Measurements from ENCODE around the gene KRTAP10-9.
"Not testable (repeated sequence)": the region's sequence is repeated elsewhere in the genome, so short reads cannot be mapped to it uniquely, and the experiment has no call there.

The KRTAP10-9 gene, protein sequence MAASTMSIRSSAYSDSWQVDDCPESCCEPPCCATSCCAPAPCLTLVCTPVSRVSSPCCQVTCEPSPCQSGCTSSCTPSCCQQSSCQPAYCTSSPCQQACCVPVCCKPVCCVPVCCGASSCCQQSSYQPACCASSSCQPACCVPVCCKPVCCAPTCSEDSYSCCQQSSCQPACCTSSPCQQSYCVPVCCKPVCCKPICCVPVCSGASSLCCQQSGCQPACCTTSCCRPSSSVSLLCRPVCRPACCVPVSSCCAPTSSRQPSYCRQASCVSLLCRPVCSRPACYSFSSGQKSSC

DNA sequence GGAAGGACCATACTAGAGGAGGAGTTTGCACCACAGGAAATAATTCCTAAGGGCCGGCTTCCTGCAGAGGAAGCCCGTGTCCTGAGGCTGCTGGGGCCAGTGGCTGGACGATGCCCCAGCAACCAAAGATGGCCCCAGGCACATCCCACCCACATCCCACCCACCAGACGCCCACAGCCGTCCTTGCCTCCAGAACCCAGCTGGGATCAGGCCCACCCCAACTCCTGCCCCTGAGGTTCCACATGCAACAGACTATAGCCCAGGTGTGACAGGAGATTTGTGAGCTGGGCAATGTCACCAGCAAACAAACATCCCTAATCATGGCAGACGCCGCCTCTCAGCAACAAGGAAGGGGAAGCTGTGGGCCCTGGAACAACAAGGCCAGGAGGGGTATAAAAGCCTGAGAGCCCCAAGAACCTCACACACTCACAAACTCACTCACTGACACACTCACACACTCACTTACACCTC lies at the start of gene KRTAP10-9:
TSS of gene KRTAP10-9 (plus strand) at position 421 of the 471 bp plus-strand sequence. CDS start 79 bp downstream, outside the sequence.
- Histone ChIP-seq H2AFZ (ENCODE audit: low read length, unreplicated experiment) (no peak within 1 kb of the TSS), H3K27ac (ENCODE audit: low read depth, low read length) (no peak within 1 kb of the TSS), H3K4me3 (ENCODE audit: low read depth, low read length) (no peak within 1 kb of the TSS), H3K36me3 (ENCODE audit: insufficient read depth, low read length) (no peaks in the 10 kb centered on the region), H3K27me3 (ENCODE audit: insufficient read depth, low read length) (no peaks in the 10 kb centered on the region), H3K4me1 (ENCODE audit: control insufficient read depth, insufficient read depth, low read length, unreplicated experiment) (no peaks in the 10 kb centered on the region), H3K79me2 (ENCODE audit: control insufficient read depth, insufficient read depth, low read length, unreplicated experiment) (no peaks in the 10 kb centered on the region)

DNA sequence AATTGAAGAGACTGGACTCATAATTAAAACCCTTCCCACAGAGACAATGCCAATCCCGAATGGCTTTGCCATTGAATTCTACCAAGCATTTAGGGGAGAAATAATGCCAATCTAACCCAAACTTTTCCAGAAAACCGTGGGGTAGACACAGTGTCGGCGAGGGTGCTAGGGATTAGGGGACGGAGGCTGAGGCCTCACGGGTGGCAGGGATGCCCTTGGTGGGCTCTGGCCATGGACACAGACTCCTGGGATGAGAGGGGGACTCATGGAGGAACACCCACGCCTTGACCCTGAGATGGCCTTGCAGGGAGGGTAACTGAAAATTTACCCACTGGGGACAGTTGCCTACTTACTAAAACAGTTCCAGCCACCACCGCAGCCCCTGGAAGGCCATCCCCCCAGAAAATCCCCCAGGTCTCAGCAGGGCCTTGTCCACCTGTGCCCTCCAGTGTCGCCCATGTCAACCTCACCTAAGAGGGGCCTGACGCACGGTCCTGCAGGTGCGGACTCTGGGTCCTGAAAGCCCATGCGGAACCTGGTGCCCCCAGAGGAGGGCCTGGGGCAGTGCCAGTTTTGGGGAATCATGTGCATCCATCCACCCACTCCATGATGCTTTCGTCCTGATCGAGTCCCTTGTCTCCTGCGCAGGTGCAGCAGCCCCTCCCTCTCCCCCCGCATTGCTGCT lies 48.4 kb upstream of the KRTAP10-9 start:
- no peaks in the 10 kb centered on the region for H3K4me1 ChIP-seq (ENCODE audit: control insufficient read depth, insufficient read depth, low read length, unreplicated experiment)
- no peak overlapping the region for H2AFZ ChIP-seq (ENCODE audit: low read length, unreplicated experiment)
- no peaks in the 10 kb centered on the region for H3K79me2 ChIP-seq (ENCODE audit: control insufficient read depth, insufficient read depth, low read length, unreplicated experiment)
- H3K27ac ChIP-seq (ENCODE audit: low read depth, low read length): no peak overlapping the region
- H3K27me3 ChIP-seq (ENCODE audit: insufficient read depth, low read length): peaks cover 10% of the 10 kb centered on the region; the same call in 1 of the 2 replicates
- H3K4me3 ChIP-seq (ENCODE audit: low read depth, low read length): no peak overlapping the region
- no peaks in the 10 kb centered on the region for H3K36me3 ChIP-seq (ENCODE audit: insufficient read depth, low read length)

DNA sequence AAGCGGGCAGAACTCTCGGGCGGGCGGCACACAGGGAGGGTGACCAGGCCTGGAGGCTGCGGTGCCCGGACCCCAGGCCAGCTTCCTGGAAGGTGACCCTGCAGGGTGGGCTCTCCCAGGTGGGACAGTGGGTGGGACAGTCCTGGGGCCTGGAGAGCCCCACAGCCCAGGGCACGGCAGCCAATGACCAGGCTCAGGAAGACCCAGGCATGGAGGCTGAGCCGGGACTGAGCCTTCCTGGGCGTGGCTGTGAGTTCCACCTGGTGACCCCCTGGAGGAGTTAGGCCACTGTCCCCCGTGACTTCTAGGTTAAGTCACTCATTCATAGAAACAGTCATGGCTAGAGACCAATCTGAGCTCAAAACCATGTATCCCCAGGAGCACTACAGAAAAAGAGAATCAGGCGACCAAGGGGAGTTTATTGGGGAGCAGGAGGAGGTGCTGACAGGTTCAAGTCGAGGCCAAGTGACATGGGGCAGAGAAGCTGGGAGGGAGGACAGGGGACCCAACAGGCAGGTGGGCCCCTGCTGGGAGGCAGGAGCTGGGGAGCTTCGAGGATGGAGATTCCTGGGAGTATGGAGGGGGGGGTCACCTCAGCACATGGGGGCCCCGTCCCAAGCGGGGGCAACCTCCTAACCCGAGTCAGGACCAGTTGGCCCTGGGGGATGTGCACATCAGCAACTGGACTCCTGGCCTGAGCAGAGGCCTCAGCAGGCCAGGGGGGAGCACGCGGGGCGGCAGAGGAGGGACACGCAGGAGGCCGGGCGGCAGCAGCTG lies 47.6 kb upstream of the KRTAP10-9 start:
- Histone ChIP-seq H3K4me3 (ENCODE audit: low read depth, low read length) (no peak overlapping the region), H3K4me1 (ENCODE audit: control insufficient read depth, insufficient read depth, low read length, unreplicated experiment) (no peaks in the 10 kb centered on the region), H3K27ac (ENCODE audit: low read depth, low read length) (no peak overlapping the region), H2AFZ (ENCODE audit: low read length, unreplicated experiment) (no peak overlapping the region), H3K27me3 (ENCODE audit: insufficient read depth, low read length) (peaks cover 10% of the 10 kb centered on the region; the same call in 1 of the 2 replicates), H3K79me2 (ENCODE audit: control insufficient read depth, insufficient read depth, low read length, unreplicated experiment) (no peaks in the 10 kb centered on the region), H3K36me3 (ENCODE audit: insufficient read depth, low read length) (no peaks in the 10 kb centered on the region)

DNA sequence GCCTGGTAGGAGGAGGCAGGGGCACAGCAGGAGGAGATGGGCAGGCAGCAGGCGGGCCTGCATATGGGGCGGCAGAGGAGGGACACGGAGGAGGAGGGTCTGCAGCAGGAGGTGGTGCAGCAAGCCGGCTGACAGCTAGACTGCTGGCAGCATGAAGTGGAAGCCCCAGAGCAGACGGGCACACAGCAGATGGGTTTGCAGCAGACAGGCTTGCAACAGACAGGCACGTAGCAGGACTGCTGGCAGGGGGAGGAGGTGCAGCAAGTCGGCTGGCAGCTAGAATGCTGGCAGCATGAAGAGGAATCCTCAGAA lies 47.1 kb upstream of the KRTAP10-9 start:
- no peaks in the 10 kb centered on the region for H3K36me3 ChIP-seq (ENCODE audit: insufficient read depth, low read length)
- H2AFZ ChIP-seq (ENCODE audit: low read length, unreplicated experiment): no peak overlapping the region
- H3K79me2 ChIP-seq (ENCODE audit: control insufficient read depth, insufficient read depth, low read length, unreplicated experiment): no peaks in the 10 kb centered on the region
- H3K4me1 ChIP-seq (ENCODE audit: control insufficient read depth, insufficient read depth, low read length, unreplicated experiment): no peaks in the 10 kb centered on the region
- peaks cover 10% of the 10 kb centered on the region; the same call in 1 of the 2 replicates for H3K27me3 ChIP-seq (ENCODE audit: insufficient read depth, low read length)
- H3K4me3 ChIP-seq (ENCODE audit: low read depth, low read length): no peak overlapping the region
- H3K27ac ChIP-seq (ENCODE audit: low read depth, low read length): no peak overlapping the region

DNA sequence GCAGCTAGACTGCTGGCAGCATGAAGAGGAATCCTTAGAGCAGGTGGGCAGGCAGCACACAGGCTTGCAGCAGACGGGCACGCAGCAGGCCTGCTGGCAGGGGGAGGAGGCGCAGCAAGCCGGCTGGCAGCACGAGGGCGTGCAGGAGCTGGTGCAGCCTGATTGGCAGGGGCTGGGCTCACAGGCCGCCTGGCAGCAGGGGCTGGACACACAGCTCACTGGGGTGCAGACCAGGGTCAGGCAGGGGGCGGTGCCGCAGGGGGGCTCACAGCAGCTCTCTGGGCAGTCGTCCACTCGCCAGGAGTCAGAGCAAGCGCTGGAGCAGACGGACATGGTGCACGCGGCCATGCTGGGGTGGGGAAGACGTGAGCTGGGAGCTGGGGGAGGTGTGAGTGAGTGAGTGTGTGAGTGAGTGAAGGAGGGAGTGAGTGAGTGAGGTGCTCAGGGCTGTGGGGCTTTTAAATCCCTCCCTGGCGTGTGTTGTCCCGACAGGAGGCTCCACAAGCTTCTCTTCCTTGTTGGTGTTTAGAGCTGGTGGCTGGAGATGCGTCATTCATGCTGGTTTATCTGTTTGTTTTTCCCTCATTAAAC lies 46.6 kb upstream of the KRTAP10-9 start, which contains the start of gene KRTAP10-5:
TSS of gene KRTAP10-5 (minus strand) at position 374 of the 591 bp plus-strand sequence. CDS start at position 348, 26 bp downstream.
- not testable (repeated sequence) for H3K4me3 ChIP-seq (ENCODE audit: low read depth, low read length); H3K27ac ChIP-seq (ENCODE audit: low read depth, low read length); H2AFZ ChIP-seq (ENCODE audit: low read length, unreplicated experiment); H3K36me3 ChIP-seq (ENCODE audit: insufficient read depth, low read length); H3K79me2 ChIP-seq (ENCODE audit: control insufficient read depth, insufficient read depth, low read length, unreplicated experiment); H3K4me1 ChIP-seq (ENCODE audit: control insufficient read depth, insufficient read depth, low read length, unreplicated experiment)
- peaks cover 15% of the 10 kb centered on the region for H3K27me3 ChIP-seq (ENCODE audit: insufficient read depth, low read length)

DNA sequence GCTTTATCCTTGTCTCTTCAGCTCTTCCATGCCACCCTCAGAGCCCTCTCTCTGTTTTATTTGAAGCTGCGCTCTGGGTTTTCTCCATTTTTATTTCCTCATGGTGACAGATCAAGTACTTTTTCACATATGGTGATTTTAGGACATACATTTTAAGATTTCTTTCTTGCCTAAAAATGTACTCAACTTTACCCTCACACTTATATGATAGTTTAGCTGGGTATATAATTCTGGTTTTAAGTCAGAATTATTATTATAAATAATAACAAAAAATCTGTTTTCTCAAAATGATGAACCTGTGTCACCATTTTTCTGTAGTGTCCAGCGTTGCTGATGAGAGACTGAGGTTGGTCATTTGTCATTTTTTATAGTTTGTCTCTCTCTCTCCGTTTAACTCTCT lies 45.7 kb upstream of the KRTAP10-9 start:
- peaks cover 21% of the 10 kb centered on the region for H3K27me3 ChIP-seq (ENCODE audit: insufficient read depth, low read length)
- no peaks in the 10 kb centered on the region for H3K36me3 ChIP-seq (ENCODE audit: insufficient read depth, low read length)
- no peaks in the 10 kb centered on the region for H3K79me2 ChIP-seq (ENCODE audit: control insufficient read depth, insufficient read depth, low read length, unreplicated experiment)
- no peak overlapping the region for H3K4me3 ChIP-seq (ENCODE audit: low read depth, low read length)
- no peak overlapping the region for H3K27ac ChIP-seq (ENCODE audit: low read depth, low read length)
- no peaks in the 10 kb centered on the region for H3K4me1 ChIP-seq (ENCODE audit: control insufficient read depth, insufficient read depth, low read length, unreplicated experiment)
- no peak overlapping the region for H2AFZ ChIP-seq (ENCODE audit: low read length, unreplicated experiment)

DNA sequence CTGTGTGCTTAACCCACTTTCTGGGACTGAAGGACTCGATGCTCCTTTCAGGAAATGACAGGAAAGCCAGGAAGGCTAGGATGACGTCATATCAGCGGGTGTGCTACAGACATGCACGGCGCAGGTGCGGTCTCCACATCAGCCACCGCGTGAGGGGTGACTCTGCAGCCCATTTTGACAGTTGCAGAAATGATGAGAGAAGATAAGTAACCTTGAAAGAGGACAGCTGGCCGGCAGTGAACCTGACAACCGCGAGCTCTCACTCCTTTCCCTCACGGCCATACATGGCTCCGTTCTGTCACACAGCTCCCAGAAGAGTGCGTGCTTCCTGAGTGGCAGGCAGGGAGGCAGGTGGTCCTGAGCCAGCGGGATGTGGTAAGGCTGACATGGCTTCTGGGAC lies 44.8 kb upstream of the KRTAP10-9 start:
- H3K4me3 ChIP-seq (ENCODE audit: low read depth, low read length): no peak overlapping the region
- no peak overlapping the region for H3K27ac ChIP-seq (ENCODE audit: low read depth, low read length)
- no peaks in the 10 kb centered on the region for H3K4me1 ChIP-seq (ENCODE audit: control insufficient read depth, insufficient read depth, low read length, unreplicated experiment)
- no peaks in the 10 kb centered on the region for H3K36me3 ChIP-seq (ENCODE audit: insufficient read depth, low read length)
- no peak overlapping the region for H2AFZ ChIP-seq (ENCODE audit: low read length, unreplicated experiment)
- H3K79me2 ChIP-seq (ENCODE audit: control insufficient read depth, insufficient read depth, low read length, unreplicated experiment): no peaks in the 10 kb centered on the region
- peaks cover 21% of the 10 kb centered on the region for H3K27me3 ChIP-seq (ENCODE audit: insufficient read depth, low read length)

DNA sequence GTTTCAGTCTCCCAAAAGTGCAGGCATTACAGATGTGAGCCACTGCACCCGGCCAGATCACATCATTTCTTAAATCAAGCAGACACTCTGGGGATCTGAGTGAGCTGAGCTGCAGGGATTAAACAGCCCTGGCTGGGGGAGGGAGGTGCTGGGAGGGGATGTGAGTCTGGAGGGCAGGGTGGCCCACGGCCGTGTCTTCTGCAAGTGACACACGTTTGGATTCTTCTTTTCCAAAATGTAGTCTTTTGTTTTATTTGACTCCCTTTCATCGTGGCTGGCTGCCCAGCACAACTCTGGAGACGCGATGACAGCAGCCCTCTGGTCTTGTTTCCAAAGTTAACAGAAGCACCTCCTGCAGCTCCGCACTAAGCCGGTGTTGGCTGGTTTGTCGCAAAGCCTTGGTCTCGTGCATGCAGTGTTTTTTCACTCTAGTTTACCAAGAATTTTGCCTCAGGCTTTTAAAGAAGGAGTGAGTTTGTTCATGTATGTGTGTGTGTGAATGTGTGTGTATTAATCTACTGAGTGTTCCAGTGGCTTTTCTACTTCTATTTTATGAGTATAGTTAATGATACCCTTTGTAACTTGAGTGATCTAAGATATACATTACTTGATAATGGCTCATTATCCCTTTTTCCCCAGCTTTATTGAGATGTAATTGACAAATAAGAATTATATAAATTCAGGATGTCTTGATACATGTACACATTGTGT lies 43.6 kb upstream of the KRTAP10-9 start:
- H3K36me3 ChIP-seq (ENCODE audit: insufficient read depth, low read length): no peaks in the 10 kb centered on the region
- H3K4me1 ChIP-seq (ENCODE audit: control insufficient read depth, insufficient read depth, low read length, unreplicated experiment): no peaks in the 10 kb centered on the region
- peaks cover 16% of the 10 kb centered on the region for H3K27me3 ChIP-seq (ENCODE audit: insufficient read depth, low read length)
- no peaks in the 10 kb centered on the region for H3K79me2 ChIP-seq (ENCODE audit: control insufficient read depth, insufficient read depth, low read length, unreplicated experiment)
- no peak overlapping the region for H2AFZ ChIP-seq (ENCODE audit: low read length, unreplicated experiment)
- H3K27ac ChIP-seq (ENCODE audit: low read depth, low read length): no peak overlapping the region
- H3K4me3 ChIP-seq (ENCODE audit: low read depth, low read length): no peak overlapping the region

DNA sequence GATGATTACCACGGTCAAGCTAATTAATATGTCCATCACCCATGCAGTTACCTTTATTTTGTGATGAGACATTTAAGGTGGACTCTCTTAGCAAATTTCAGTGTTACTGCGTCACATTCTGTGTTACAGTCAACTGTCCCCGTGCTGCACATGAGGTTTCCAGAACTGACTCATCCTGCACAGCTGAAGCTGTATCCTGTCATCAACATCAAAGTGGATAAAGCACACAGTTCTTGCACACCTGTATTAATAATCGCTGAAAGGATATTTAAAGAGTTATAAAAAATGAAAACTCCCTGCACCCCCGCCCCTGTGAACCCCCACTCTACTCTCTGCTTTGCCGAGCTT lies 43.1 kb upstream of the KRTAP10-9 start:
- Histone ChIP-seq H3K79me2 (ENCODE audit: control insufficient read depth, insufficient read depth, low read length, unreplicated experiment) (no peaks in the 10 kb centered on the region), H3K27me3 (ENCODE audit: insufficient read depth, low read length) (peaks cover 16% of the 10 kb centered on the region), H3K27ac (ENCODE audit: low read depth, low read length) (no peak overlapping the region), H2AFZ (ENCODE audit: low read length, unreplicated experiment) (no peak overlapping the region), H3K36me3 (ENCODE audit: insufficient read depth, low read length) (no peaks in the 10 kb centered on the region), H3K4me1 (ENCODE audit: control insufficient read depth, insufficient read depth, low read length, unreplicated experiment) (no peaks in the 10 kb centered on the region), H3K4me3 (ENCODE audit: low read depth, low read length) (no peak overlapping the region)

DNA sequence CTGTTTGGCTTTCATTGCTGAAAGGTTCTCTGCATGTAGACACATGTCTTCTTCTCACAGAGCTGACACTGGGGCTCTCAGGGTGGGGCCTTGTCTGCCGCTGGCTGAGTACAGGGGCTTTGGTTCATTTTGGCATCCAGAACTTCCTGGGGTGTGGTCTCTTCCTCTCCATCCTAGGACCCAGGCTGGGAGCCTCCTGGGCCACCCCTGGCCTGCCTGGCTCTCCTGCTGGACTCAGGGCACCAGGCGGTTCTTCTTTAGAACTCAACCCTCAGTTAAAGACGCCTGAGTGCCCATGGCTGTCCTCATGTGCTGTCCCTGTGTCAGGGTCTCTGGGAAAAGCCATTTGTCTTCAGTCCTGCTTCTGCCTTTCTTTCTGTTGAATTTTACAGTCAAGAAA lies 41.0 kb upstream of the KRTAP10-9 start:
- Histone ChIP-seq H3K79me2 (ENCODE audit: control insufficient read depth, insufficient read depth, low read length, unreplicated experiment) (no peaks in the 10 kb centered on the region), H3K27me3 (ENCODE audit: insufficient read depth, low read length) (peaks cover 16% of the 10 kb centered on the region), H3K27ac (ENCODE audit: low read depth, low read length) (no peak overlapping the region), H3K36me3 (ENCODE audit: insufficient read depth, low read length) (no peaks in the 10 kb centered on the region), H2AFZ (ENCODE audit: low read length, unreplicated experiment) (no peak overlapping the region), H3K4me1 (ENCODE audit: control insufficient read depth, insufficient read depth, low read length, unreplicated experiment) (no peaks in the 10 kb centered on the region), H3K4me3 (ENCODE audit: low read depth, low read length) (no peak overlapping the region)
